ENCODE data around the gene ZNF526.

DNA sequence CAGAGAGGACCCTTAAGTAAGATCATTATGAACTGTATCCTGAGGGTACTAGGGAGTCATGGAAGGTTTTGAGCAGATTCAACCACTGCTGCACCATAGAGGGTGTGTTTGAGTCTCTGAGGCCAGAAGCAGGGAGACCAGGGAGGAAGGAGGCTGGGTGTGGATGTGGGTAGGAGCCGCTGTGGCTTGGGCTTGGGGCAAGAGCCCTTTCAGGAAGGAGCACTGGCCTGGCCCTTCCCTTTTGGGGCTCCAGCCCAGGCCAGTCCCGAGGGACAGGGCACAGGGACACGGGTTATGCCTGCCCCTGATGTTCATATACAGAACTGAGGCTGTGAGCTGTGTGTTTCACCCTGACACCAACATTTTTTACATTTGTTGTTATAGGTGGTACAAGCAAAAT is 56.2 kb downstream of the ZNF526 start:
- TF ChIP-seq ZNF274 (IDR thresholded peaks at IDR 0.05; ENCODE audit: low read depth, low read length), result no peak
- no peak for TF ChIP-seq SUZ12 (IDR thresholded peaks at IDR 0.05; ENCODE audit: extremely low read depth, insufficient read depth, insufficient read length)

Measured in NT2/D1 (cell line).